ENCODE measurements around the gene NOS3. TPM values are rescaled to one million over a fixed set of nuclear protein-coding genes. Genes with fewer than 3 reads are reported as not detected.

NOS3 gene
- total RNA-seq, 3 donors from 2014 or later: 2.5 to 6.3 (median 6.0) TPM

DNA sequence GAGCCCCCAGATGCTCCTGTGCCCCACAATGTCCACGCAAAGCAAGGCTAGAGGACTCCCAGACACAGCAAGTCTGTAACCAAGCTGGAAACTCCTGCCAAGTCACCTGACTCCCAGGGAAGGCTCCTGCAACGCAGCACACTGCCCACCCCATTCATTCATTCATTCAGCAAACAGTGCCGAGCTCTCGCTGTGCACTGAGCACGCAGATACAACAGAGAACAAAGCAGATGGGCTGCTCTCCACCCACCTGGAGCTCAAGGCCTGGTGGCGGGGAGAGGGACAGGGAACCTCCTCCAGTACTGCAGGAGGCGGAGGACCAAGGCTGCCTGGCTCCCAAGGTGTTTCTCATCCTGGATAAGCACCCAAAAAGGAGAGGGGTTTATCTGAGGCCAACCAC lies 21.3 kb upstream of the NOS3 start:
- TF ChIP-seq, protein P1, sequence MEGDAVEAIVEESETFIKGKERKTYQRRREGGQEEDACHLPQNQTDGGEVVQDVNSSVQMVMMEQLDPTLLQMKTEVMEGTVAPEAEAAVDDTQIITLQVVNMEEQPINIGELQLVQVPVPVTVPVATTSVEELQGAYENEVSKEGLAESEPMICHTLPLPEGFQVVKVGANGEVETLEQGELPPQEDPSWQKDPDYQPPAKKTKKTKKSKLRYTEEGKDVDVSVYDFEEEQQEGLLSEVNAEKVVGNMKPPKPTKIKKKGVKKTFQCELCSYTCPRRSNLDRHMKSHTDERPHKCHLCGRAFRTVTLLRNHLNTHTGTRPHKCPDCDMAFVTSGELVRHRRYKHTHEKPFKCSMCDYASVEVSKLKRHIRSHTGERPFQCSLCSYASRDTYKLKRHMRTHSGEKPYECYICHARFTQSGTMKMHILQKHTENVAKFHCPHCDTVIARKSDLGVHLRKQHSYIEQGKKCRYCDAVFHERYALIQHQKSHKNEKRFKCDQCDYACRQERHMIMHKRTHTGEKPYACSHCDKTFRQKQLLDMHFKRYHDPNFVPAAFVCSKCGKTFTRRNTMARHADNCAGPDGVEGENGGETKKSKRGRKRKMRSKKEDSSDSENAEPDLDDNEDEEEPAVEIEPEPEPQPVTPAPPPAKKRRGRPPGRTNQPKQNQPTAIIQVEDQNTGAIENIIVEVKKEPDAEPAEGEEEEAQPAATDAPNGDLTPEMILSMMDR (IDR thresholded peaks at IDR 0.05): no peak
- ATAC-seq: no peak
- Histone ChIP-seq H3K9me3 (no peaks in the 10 kb centered on the region), H3K4me1 (ENCODE audit: low read depth) (no peaks in the 10 kb centered on the region), H3K36me3 (ENCODE audit: low read depth) (no peaks in the 10 kb centered on the region), H3K4me3 (no peak overlapping the region)
- intact Hi-C loops (cut with DNase I, micrococcal nuclease): no loop called here
- DNase-seq: peak in 1 of 3 donors; percentile 39

DNA sequence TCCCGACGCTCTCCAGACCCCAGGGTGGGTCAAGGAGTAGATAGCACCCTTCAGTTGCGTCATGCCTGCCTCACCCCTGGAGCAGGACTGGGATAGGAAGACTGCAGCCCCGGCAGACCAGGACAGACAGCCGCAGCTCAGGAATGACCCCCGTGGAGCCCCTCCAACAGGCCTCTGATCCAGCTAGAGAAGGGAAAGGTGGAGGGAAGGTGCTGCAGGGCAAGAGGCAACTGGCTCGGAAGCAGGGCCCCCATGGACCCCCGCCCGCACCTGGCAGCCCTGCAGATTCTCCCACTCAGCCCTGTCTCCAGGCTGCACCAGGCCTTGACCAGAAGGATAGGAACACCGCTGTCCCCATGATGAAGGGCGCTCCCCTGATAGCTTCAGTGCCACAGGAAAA lies 20.4 kb upstream of the NOS3 start:
- H3K9me3 ChIP-seq: no peaks in the 10 kb centered on the region
- no peaks in the 10 kb centered on the region for H3K36me3 ChIP-seq (ENCODE audit: low read depth)
- H3K4me1 ChIP-seq (ENCODE audit: low read depth): peaks cover 4% of the 10 kb centered on the region
- TF ChIP-seq, protein P1 (IDR thresholded peaks at IDR 0.05): no peak
- H3K4me3 ChIP-seq: no peak overlapping the region
- intact Hi-C loops (cut with DNase I, micrococcal nuclease): no loop called here
- DNase-seq: peak in 1 of 3 donors; percentile 19
- ATAC-seq: no peak

DNA sequence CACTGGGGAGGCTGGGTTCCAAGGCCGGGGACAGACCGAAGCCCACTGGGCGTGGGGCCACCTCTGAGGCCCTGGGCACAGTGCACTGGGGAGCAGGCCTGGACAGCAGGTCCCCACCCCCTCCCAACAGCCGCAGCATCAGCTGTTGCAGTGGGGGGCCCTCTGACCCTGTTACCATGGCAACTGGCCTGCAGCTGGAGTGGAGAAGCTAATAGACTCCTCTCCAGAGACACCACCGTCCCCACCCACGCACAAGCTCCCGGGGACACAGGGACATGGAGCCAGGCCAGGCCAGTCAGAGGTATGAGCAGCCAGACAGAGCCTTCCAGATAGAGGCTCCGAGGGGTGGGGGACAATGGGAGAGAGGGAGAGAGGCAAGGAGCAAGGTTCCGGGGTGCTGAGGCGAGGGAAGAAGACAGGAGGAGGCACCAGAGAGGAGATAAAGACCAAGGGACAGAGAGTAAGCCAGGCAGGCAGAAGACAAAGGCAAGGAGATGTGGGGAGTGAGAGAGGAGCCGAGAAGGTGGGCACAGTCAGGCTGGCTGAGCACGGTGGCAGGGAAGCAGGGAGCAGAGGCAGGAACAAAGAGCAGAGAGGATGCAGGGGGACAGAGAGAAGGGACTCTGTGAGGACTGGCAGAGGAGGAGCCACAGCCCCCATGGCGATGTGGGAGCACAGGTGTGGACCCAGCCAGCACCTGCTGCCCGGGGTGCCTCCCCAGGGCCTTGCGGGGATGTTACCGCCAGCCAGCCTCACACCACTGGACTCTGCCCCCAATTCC lies 19.4 kb upstream of the NOS3 start:
- ATAC-seq (no peak), DNase-seq (peak in 1 of 3 donors; percentile 44)
- TF ChIP-seq, protein P1 (IDR thresholded peaks at IDR 0.05): no peak
- intact Hi-C loops (cut with DNase I, micrococcal nuclease): no loop called here
- Histone ChIP-seq H3K4me1 (ENCODE audit: low read depth) (peaks cover 10% of the 10 kb centered on the region), H3K36me3 (ENCODE audit: low read depth) (no peaks in the 10 kb centered on the region), H3K4me3 (no peak overlapping the region), H3K9me3 (no peaks in the 10 kb centered on the region)

DNA sequence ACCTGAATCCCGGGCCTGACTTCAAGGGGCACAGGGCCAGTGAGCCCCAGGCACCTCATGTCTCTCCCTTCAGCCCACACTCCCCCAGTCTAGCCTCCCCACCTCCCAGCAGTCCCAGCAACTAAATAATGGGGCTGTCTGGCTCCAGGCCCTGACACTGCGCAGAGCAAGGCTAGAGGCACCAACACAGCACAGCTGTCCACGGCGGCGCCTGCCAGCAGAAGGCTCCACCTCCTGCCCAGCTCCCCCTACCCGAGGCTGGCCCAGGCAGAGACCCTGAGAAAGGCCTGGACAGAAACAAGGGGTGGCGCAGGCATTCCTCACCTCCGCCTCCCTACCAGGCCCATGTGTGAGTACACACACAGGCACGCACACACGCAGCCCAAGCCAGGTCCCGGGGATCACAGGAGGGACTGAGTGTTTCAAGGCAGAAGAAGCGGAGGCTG lies 18.8 kb upstream of the NOS3 start:
- Histone ChIP-seq H3K9me3 (no peaks in the 10 kb centered on the region), H3K4me1 (ENCODE audit: low read depth) (peaks cover 10% of the 10 kb centered on the region), H3K4me3 (no peak overlapping the region), H3K36me3 (ENCODE audit: low read depth) (no peaks in the 10 kb centered on the region)
- intact Hi-C loops (cut with DNase I, micrococcal nuclease): no loop called here
- TF ChIP-seq, protein P1 (IDR thresholded peaks at IDR 0.05): no peak
- DNase-seq (peak; percentile 38 to 62 (median 58)), ATAC-seq (no peak)

DNA sequence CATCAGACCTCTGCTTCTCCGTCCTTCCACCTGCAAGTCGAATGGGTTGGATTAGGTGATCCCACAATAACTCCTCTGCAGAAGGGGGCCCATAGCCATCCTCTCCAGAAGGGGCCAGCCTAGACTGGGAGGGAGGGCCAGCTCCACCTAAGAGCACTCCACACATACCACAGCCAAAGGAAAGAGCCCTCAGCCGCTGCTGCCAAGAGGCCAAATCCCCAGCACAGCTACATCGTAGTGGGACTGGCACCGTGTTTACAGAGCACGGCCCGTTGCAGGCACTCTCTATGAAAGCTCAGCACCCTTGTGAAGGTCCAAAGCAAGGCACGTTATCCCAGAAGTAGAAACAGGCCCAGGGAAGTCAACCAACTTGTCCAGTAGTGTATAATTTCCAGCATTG lies 18.1 kb upstream of the NOS3 start:
- H3K4me1 ChIP-seq (ENCODE audit: low read depth): peaks cover 14% of the 10 kb centered on the region
- H3K4me3 ChIP-seq: no peak overlapping the region
- TF ChIP-seq, protein P1 (IDR thresholded peaks at IDR 0.05): no peak
- H3K36me3 ChIP-seq (ENCODE audit: low read depth): no peaks in the 10 kb centered on the region
- DNase-seq: peak in 1 of 3 donors; percentile 36
- no peak for ATAC-seq
- intact Hi-C loops (cut with DNase I, micrococcal nuclease): no loop called here
- no peaks in the 10 kb centered on the region for H3K9me3 ChIP-seq
